ENCODE results near the gene OR2V1. TPM values are rescaled to one million over a fixed set of nuclear protein-coding genes. Genes with fewer than 3 reads are reported as not detected.

The OR2V1 gene
- total RNA-seq, 1 experiment from 2014 or later, result not detected

DNA sequence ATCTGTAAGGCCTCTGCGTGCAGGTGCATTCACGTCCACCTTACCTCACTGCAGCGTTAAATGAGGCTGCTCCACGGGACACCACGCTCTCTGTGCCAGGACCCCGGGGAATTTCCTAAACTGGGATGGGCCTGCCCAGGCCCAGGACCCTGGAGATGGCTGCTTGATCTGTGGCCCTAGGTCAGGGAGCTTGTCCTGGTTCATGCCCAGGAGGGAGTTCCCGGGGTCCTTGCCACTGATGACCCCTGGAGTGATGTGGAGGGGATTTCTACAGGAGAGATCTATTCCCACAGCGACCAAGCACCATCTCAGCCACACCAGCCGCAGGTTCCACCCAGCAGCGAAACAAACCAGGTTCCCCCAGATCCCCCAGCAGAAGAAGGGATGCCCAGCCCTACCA lies 3.5 kb downstream of the OR2V1 start:
- H3K27me3 Mint-ChIP-seq (ENCODE audit: insufficient read depth, unreplicated experiment), result peaks cover 41% of the 10 kb centered on the region
- intact Hi-C loops (cut with micrococcal nuclease), result no loop called here
- BruUV-seq (replicated peaks), result no TSS peak

GRCh38 chr5:181126841-181127240 lies 4.1 kb downstream of the OR2V1 start:
- POLR2A ChIA-PET, result no interaction called here
- Mint-ChIP-seq H3K9me3 (ENCODE audit: unreplicated experiment) (no peaks in the 10 kb centered on the region), H3K27me3 (ENCODE audit: insufficient read depth, unreplicated experiment) (peaks cover 38% of the 10 kb centered on the region), H3K36me3 (ENCODE audit: insufficient read depth, unreplicated experiment) (no peaks in the 10 kb centered on the region), H3K27ac (ENCODE audit: low read depth, unreplicated experiment) (no peak overlapping the region), H3K4me3 (ENCODE audit: unreplicated experiment) (no peak overlapping the region), H3K4me1 (ENCODE audit: insufficient read depth, unreplicated experiment) (no peaks in the 10 kb centered on the region)
- no peak for TF ChIP-seq CTCF (IDR thresholded peaks at IDR 0.05; ENCODE audit: unreplicated experiment)
- no TSS peak for BruUV-seq (replicated peaks)
- CTCF ChIA-PET, result no interaction called here
- DNase-seq (ENCODE audit: unreplicated experiment), result no peak
- intact Hi-C loops (cut with micrococcal nuclease), result no loop called here

More for the DNA sequence above, 3.5 kb downstream of the OR2V1 start:
- Mint-ChIP-seq H3K36me3 (ENCODE audit: insufficient read depth, unreplicated experiment) (no peaks in the 10 kb centered on the region), H3K4me3 (ENCODE audit: unreplicated experiment) (no peak overlapping the region), H3K4me1 (ENCODE audit: insufficient read depth, unreplicated experiment) (no peaks in the 10 kb centered on the region), H3K9me3 (ENCODE audit: unreplicated experiment) (no peaks in the 10 kb centered on the region), H3K27ac (ENCODE audit: low read depth, unreplicated experiment) (no peak overlapping the region)
- DNase-seq (ENCODE audit: unreplicated experiment), result no peak
- ChIA-PET POLR2A (no interaction called here), CTCF (interaction anchor here (1.3 kb wide), 1 partner anchor 15 kb away, joined by 3 read pairs; no protein-coding TSS in a partner anchor)
- TF ChIP-seq CTCF (IDR thresholded peaks at IDR 0.05; ENCODE audit: unreplicated experiment), result no peak

DNA sequence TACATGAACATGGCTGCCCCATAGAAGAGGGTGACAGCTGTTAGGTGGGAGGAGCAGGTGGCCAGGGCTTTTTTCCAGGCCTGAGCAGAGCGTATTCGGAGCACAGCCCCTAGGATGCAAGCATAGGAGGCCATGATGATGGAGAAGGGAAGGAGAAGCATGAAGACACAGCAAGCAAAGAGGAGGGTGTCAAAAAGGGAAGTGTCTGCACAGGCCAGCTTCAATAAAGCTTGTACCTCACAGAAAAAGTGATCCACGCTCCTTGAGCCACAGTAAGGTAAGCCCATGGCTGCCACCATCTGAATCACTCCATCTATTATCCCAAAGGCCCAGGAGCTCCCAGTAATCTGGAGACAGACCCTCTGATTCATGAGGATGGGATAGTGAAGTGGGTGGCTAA lies 6.4 kb downstream of the OR2V1 start:
- H3K36me3 Mint-ChIP-seq (ENCODE audit: insufficient read depth, unreplicated experiment), result no peaks in the 10 kb centered on the region
- no peak for DNase-seq (ENCODE audit: unreplicated experiment)
- no peaks in the 10 kb centered on the region for H3K4me1 Mint-ChIP-seq (ENCODE audit: insufficient read depth, unreplicated experiment)
- H3K9me3 Mint-ChIP-seq (ENCODE audit: unreplicated experiment), result no peaks in the 10 kb centered on the region
- ChIA-PET POLR2A (no interaction called here), CTCF (no interaction called here)
- no peak overlapping the region for H3K4me3 Mint-ChIP-seq (ENCODE audit: unreplicated experiment)
- H3K27ac Mint-ChIP-seq (ENCODE audit: low read depth, unreplicated experiment), result no peak overlapping the region
- intact Hi-C loops (cut with micrococcal nuclease), result no loop called here
- peaks cover 21% of the 10 kb centered on the region for H3K27me3 Mint-ChIP-seq (ENCODE audit: insufficient read depth, unreplicated experiment)
- no peak for TF ChIP-seq CTCF (IDR thresholded peaks at IDR 0.05; ENCODE audit: unreplicated experiment)
- no TSS peak for BruUV-seq (replicated peaks)

- H3K4me1 Mint-ChIP-seq (ENCODE audit: insufficient read depth, unreplicated experiment), result peaks cover 1% of the 10 kb centered on the region
- TF ChIP-seq CTCF (IDR thresholded peaks at IDR 0.05; ENCODE audit: unreplicated experiment), result no peak
- intact Hi-C loops (cut with micrococcal nuclease), result no loop called here
- DNase-seq (ENCODE audit: unreplicated experiment), result no peak
- CTCF ChIA-PET, result interaction anchor here (0.6 to 0.8 kb wide), 2 partner anchors 12 to 19 kb away, joined by 3 read pairs; no protein-coding TSS in a partner anchor
- POLR2A ChIA-PET, result interaction anchor here (0.6 to 1.3 kb wide), 2 partner anchors 12 to 110 kb away, joined by 3 to 5 read pairs; no protein-coding TSS in a partner anchor
- no TSS peak for BruUV-seq (replicated peaks)
- H3K4me3 Mint-ChIP-seq (ENCODE audit: unreplicated experiment), result no peak overlapping the region
- no peaks in the 10 kb centered on the region for H3K36me3 Mint-ChIP-seq (ENCODE audit: insufficient read depth, unreplicated experiment)
- no peaks in the 10 kb centered on the region for H3K27me3 Mint-ChIP-seq (ENCODE audit: insufficient read depth, unreplicated experiment)
- H3K27ac Mint-ChIP-seq (ENCODE audit: low read depth, unreplicated experiment), result no peak overlapping the region
- H3K9me3 Mint-ChIP-seq (ENCODE audit: unreplicated experiment), result peaks cover 3% of the 10 kb centered on the region
Measured at GRCh38 chr5:181121675-181122561, 9.1 kb downstream of the OR2V1 start.

All from MCF 10A (cell line).